ENCODE measurements around the gene POLN.

The POLN gene

GRCh38 chr4:2241410-2242353 is at the start of gene POLN, which contains the start of gene HAUS3:
Gene POLN (minus strand): TSS chr4:2242121. CDS start chr4:2229231, 12,890 bp downstream.
Gene HAUS3 (minus strand): TSS chr4:2242121. CDS start chr4:2240946, 1,175 bp downstream.
- peak; percentile 76 for DNase-seq

- DNase-seq, result no peak
Measured at GRCh38 chr4:2290974-2291704, 49.2 kb upstream of the POLN start.

DNA sequence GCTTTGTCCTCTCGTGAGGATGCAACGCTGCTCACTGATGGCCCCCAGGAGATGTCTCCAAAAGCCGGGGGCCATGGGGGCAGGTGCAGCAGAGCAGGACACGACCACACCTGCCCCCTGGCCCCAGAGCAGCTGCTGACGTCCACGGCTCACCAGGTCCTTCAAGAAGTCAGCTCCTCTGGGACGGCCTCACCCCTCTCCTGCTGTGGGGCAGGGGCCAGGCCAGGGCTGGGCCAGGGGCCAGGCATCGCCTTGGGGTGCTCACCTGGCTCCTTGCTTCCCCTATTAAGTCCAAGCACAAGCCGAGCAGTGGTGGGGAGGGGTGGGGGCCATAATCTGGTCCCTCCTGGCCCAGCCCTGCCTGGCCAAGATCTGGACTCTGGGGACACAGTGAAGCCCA is 48.6 kb upstream of the POLN start:
- no peak for DNase-seq

DNA sequence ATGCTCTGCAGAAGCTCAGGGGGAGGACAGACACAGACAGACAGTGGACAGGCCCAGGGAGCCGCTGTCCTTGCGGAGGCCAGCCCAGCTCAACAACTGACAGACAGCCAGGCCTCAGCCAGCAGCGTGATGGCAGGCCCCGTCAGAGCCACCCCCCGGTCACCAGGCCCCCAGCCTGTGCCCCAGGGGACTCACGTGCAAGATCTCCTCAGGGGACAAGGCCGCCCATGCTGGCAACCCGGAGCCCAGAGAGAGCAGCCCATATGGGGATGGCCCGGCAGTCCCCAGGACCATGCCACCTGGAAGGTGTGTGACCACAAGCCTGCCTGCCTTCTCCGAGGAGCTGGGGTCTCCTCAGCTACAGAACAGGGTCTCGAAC is 48.0 kb upstream of the POLN start:
- no peak for DNase-seq

GRCh38 chr4:2289311-2289954 is 47.5 kb upstream of the POLN start:
- no peak for DNase-seq

- DNase-seq, result no peak
Measured at GRCh38 chr4:2288051-2288541, 46.2 kb upstream of the POLN start.

GRCh38 chr4:2287594-2287915 is 45.6 kb upstream of the POLN start:
- no peak for DNase-seq

GRCh38 chr4:2286904-2287593 is 45.1 kb upstream of the POLN start:
- no peak for DNase-seq

- DNase-seq, result no peak
Measured at GRCh38 chr4:2285613-2286381, 43.9 kb upstream of the POLN start.

DNA sequence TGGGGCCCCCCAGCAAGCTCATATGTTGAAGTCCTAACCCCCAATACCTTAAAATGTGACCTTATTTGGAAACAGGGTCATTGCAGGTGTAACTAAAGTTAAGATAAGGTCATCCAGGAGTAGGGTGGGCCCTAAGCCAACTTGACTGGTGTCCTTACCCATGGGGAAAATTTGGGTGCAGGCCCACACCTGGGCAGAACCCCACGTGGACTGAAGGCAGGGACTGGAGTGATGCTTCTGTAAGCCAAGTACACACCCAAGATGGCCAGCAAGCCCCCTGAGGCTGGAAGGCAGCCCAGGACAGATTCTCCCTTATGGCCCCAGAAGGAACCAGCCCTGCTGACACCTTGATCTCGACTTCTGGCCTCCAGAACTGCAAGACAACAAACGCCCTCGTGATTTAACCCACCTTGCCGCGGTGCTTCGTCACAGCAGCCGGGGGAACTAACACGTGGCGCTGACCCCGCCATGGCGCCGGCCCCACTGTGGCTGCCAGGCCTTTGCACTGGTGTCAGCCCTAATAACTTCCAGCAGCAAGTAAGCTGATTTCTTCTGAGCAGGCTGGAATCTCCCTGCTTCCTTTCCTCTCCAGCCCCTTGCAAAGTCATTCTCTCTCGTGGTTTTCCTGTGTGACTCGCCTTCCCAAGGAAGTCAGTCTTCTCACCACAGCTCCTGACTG is 43.2 kb upstream of the POLN start:
- DNase-seq, result no peak

DNA sequence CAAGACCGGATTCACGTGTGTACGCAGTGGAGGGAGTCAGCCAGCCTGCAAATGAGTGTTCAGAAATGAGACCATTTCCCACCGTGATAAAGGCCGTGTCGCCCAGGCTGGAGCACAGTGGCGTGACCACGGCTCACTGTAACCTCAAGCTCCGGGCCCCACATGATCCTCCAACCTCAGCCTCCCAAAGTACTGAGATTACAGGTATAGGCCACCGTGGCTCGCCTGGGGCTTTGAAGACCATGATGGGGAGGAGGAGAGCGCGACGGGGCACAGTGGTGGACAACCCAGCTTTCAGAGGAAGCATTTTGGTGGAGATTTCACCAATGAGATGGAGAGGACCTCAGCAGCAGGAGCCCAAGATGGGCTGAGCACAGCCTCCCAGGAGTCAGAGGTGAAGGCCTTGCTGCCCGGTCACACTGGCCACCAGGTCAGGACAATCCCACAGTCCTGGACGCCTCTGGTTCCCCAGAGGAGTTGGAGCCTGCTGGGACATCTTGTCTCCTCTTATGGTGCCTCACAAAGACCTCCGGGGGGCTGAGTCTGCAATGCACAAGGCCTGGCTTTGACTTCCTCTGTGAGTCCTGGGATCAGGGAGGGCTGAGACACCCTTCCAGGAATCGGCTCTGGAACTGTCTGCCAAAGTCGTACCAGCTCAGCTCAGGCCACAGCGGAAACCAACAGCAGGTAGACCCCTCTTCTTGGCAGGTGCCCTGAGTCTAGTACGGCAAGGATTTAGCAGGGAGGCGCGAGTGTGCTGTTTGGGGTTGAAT is 42.4 kb upstream of the POLN start:
- DNase-seq, result no peak

GRCh38 chr4:2283199-2283711 is 41.3 kb upstream of the POLN start:
- DNase-seq, result no peak

DNA sequence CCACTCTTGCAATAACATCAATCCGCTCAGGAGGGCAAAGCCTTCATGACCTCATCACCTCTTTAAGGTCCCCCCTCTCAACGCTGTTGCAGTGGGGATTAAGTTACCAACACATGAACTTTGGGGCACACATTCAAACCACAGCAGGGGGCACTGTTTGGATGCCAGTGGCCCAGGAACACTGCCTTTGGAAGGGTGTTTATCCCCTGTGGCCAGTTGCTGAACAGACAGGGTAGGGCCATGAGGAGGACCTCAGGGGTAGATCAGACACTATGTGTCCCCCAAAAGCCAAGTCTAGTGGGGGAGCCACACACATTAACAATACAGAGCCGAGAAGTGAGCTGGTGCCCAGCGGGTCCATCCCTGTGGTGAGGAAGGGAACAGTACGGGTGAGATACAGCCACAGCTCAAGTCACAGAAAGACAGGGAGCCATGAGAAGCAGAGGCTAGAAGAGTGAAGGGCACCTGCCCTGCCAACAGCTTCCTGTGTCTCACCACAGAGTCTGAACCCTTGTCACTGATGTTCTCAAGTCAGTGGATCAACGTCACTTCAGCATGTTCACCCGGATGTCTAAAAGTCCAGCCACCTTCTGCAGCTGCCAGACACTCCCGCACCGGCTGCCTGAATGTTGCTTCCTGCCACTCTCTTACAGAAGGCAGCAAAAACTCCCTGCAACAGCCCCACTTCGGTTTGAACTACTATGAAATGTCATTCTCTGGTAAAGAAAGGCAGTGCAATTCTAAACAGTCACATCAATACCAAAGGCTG is 39.8 kb upstream of the POLN start:
- no peak for DNase-seq

DNA sequence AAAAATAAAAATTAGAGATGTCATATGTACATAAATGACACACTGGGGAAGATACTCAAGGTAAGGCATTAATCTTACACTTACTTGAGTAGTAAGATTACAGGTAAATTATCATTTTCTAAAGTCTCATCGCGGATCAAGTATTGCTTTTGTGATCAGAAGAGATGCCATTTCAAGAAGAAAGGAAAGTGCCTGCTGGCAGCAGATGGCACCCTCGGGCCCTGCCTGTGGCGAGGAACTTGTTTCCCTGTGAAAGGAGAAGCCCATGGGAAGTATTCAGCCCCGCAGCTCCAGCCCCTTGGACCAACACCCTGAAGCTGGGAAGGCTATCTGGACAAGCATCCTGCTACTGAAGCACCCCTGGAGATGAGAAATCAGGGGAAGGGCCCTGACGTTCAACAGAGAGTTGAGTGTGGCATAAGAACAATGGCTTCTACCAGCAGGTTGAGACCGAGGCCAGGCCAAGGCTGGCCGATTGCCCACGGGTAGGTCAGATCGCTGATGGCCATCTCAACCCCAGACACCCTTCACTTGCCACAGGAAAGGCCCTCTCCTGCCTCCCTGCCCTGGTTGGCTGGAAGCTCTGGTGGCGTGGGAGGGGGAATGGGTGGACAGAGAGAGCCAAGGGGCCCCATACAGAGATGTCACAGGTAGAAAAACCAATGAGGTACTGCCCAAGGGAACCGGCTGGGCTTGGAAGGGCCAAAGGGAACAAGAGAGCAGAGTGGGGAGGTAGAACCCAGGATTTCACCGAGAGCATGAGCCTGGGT is 38.8 kb upstream of the POLN start:
- DNase-seq, result no peak

DNA sequence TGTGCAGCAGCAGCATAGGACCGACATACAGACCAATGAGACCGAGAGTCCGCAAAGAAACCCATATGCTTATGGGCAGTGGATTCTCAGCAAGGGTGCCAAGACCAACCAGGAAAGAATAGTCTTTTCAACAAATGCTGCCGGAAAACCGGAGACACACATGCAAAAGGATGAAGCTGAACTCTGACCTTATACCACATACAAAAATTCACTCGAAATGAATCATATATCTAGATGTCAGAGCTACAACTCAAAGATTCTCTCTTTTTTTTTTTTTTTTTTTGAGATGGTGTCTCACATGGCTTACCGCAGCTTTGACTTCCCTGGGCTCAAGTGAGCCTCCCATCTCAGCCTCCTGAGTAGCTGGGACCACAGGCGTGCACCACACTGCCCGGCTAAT is 36.0 kb upstream of the POLN start:
- DNase-seq, result no peak

DNA sequence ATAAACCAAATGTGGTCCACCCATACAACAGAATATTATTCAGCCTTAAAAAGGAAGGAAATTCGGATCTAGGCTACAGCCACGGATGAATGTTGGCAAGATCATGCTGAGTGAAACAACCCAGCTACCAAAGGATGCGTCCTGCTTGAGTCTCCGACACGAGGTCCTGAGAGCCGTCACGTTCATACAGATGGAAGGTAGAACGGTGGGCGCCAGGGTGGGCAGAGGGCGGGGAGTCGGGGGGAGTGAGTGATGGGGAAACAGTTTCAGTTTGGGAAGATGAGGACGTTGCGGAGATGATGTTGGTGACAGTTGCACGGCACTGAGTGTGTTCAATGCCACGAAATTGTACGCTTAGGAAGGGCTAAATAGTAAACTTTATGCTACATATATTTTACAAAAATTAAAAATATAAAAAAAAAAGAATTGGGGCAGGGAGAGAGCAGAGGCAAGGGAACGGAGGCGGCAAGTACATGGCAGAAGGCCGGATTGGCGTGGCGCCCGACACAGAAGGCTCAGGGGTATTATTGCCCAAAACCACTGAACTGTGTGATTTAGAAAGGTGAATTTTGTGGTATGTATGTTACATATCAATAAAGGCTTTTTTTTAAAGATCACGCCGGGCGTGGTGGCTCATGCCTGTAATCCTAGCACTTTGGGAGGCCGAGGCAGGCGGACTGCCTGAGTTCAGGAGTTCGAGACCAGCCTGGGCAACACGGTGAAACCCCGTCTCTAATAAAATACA is 34.8 kb upstream of the POLN start:
- no peak for DNase-seq

DNA sequence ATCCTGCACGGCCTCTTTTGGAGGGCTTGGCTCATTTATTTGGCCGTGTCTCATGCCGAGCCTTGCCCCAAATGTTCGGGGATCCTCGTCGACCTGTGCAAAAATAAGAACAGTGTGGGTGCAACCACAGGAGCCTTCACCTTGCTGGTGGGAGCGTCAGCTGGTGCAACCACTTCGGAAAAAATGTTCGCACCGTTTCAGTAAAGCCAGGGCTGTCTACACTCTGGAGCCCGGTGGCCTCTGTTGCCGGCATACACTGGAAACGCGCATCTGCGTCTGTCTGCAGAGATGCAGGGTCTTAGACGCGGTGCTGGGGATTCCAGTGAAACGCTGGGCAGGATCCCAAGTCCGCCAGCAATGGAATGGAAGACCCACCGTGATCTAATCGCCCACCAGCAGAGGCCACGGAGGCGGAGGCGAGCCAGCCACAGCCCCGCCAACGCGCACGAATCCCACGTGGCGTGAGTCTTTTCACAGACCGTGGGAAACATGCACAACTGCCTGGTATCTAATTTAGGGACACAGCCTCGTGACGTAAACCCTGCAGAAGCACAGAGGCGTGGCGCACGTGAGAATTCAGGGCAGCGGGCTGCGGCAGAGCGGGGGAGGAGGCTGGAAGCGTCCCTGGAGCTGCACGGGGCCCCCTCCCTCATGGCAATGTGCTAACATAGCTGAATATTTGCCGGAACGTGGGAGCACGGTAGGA is 33.8 kb upstream of the POLN start:
- DNase-seq, result no peak

Measured in NCI-H510A (cell line).